NCI-H345 treated with DMSO at 0.1 percent for 48 hours (cell line): ENCODE results near the gene FXR2.
"Not testable (repeated sequence)": the region's sequence is repeated elsewhere in the genome, so short reads cannot be mapped to it uniquely, and the experiment has no call there.

ENCODE experiments used
- DNase-seq: peaks from one replicate; lab custom pipeline; 2025; ENCODE audit not compliant: unreplicated experiment; lab: John Stamatoyannopoulos, UW

Gene FXR2

DNA sequence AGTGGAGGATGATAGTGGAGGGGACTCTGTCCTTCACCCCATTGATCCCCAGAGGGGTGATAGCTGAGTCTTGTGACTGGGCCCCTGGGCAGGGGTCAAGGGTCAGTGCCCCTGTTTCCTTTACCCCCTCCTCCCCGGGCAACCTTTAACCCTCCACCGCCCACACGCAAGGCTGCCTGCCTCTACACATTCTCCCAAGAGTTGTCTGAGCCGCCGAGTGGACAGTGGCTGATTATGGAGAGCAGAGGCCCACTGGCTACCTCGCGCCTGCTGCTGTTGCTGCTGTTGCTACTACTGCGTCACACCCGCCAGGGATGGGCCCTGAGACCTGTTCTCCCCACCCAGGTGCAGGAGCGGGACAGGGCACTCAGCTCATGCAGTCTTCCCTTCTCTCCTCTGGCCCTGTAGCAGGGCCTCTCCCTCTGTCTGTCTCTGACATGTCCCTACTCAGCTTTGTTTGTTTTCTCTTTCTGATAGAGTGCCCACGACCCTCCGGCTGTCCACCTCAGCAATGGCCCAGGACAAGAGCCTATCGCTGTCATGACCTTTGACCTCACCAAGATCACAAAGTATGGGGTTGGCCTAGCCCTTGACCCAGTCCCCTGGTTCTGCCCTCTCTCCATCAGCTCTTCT, 15.4 kb upstream of the FXR2 start, which contains the start of gene SHBG:
Gene SHBG, plus strand, starts transcription at position 197 of the 633 bp plus-strand sequence. Its CDS starts 38 bp downstream, at position 235.
- DNase-seq, result no peak

DNA sequence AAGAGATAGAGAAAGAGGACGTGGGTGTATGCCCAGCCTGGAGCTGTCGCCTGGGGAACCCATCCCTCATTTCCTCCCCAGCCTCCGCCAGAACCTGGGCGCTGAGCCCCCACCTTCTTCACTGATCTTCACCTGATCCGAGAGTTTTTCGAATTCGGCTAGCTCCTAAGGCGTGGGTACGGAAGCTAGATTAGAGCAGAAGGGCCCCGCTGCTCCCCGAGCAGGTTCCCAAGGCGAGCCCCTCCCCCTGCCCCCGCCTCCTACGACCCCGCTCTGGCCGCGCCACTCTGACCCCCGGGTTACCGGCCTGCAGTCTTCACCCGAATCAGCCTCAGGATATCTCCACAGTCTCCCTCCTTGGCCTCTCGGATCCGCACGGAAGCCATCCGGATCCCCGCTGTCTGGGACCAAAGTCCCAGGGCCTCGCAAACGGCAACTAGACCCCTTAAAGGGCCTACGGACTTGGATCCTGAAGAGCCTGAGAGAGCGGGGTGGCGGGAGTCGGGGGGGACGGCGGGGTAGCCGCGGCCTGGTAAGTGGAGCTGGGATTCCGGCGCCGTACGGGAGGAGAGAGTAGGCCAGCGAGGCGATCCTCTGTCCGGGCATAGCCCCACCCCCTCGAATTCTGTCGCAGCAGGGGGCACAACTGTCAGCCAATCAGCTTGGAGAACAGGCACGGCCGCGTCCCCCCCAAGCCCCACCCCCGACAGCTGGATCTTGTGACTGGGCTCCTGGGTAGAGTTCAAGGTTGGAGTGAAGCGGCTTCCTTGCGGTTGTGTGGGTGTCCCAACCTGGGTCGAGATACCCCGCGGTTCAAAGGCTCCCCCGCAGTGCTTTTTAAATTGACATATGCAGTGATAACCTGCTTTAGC, 12.8 kb upstream of the FXR2 start, which contains the start of gene SAT2:
Gene SAT2, minus strand, starts transcription at position 572 of the 872 bp plus-strand sequence. Its CDS starts 186 bp downstream, at position 386.
- DNase-seq, result peak; percentile 24

DNA sequence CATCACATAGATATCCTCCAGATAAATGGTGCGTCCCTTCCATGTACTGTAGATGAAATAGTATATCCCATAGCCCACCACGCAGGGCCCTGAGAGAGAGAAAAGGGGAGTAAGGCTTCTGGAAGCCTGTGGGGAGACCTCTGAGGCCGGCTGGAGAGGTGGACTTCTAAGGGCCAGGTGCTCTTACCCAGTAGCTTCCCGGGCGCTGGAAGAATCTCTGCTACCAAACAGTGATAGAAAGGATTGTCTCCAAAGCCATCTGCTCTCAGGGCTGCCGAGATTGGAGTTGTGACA, 12.2 kb upstream of the FXR2 start:
- no peak for DNase-seq

DNA sequence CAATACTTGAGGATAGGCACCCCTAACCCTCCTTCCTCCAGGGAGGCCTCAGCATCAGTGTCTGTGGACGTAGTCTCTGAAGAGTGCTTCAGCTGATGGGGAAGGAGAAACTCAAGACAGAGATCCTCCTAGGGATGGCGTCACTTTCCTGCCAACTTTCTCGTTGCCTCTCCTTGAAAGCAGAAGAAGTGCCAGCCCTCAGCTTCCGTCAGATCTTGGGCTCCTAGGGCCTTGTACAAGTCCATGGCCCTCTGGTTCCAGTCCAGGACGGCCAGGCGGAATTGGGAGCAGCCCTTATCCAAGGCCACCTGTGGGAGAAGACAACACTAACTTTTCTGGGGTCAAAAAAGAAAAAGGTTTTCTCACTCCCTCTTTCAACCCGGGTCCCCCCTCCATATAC, 11.6 kb upstream of the FXR2 start:
- DNase-seq, result no peak

DNA sequence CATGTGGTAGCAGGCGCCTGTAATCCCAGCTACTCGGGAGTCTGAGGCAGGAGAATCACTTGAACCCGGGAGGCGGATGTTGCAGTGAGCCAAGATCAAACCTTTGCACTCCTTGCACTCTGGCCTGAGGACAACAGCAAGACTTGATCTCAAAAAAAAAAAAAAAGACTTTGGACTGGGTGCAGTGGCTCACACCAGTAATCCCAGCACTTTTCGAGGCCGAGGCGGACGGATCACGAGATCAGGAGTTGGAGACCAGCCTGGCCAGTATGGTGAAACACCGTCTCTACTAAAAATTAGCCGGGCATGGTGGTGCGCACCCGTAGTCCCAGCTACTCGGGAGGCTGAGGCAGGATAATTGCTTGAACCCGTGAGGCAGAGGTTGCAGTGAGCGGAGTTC, 11.1 kb upstream of the FXR2 start:
- DNase-seq, result not testable (repeated sequence)

DNA sequence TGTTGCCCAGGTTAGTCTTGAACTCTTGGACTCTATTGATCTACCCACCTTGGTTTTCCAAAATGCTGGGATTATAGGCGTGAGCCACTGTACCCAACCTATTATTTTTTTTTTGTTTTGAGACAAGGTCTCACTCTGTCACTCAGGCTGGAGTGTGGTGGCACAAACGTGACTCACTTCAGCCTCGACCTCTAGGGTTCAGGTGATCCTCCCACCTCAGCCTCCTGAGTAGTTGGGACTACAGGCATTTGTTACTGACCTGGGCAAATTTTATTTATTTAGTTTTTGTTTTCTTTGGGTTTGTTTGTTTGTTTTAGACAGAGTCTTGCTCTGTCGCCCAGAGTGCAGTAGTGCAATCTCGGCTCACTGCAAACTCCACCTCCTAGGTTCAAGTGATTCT, 9.0 kb upstream of the FXR2 start:
- no peak for DNase-seq

DNA sequence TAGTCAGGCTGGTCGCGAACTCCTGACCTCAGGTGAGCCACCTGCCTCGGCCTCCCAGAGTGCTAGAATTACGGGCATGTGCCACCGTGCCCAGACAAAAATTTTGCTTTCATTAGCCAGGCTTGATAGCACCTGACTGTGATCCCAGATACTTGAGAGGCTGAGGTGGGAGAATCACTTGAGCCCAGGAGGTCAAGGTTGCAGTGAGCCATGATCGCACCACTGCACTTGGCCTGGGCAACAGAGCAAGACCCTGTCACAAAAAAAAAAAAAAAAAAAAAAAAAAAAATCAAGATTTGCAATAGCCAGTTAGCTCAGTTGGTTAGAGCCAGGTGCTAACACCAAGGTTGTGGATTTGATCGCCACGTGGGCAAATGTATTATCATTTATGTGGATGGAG, 6.1 kb upstream of the FXR2 start:
- DNase-seq, result no peak

DNA sequence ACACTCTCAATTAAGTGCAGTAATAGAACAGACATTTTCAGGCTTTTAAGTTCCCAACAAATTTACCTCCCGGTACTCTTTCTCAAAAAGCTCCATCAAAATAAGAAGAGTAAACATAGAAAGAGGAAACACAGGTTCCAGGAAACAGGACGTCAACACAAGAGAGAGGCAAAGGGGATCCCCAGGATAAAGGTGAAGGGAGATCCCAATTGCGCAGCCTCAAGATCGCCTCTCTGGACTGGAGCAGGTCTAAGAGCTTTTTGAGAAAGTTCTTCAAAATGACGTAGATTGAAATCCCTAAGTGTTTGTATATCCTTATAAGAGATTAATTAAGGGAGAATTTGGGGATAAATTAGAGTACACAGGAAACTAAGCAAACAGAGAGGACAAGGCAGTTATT, 3.9 kb upstream of the FXR2 start:
- no peak for DNase-seq

DNA sequence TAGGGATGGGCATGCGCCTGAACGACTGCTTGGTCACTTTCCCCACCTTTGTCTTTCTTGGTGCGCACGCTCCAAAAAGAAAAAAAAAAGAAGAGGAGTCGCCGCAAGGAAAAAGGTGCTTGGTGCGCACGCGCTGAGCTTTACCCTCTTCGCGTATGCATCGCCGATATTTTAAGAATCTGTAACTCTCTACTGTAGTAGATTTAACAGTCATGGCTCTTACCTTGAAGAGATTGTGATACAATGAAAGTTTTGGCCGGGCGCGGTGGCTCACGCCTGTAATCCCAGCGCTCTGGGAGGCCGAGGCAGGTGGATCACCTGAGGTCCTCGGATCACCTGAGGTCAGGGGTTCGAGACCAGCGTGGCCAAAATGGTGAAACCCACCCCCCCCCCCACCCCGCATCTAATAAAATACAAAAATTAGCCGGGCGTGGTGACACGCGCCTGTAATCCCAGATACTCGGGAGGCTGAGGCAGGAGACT, 609 bp upstream of the FXR2 start:
- DNase-seq, result no peak

DNA sequence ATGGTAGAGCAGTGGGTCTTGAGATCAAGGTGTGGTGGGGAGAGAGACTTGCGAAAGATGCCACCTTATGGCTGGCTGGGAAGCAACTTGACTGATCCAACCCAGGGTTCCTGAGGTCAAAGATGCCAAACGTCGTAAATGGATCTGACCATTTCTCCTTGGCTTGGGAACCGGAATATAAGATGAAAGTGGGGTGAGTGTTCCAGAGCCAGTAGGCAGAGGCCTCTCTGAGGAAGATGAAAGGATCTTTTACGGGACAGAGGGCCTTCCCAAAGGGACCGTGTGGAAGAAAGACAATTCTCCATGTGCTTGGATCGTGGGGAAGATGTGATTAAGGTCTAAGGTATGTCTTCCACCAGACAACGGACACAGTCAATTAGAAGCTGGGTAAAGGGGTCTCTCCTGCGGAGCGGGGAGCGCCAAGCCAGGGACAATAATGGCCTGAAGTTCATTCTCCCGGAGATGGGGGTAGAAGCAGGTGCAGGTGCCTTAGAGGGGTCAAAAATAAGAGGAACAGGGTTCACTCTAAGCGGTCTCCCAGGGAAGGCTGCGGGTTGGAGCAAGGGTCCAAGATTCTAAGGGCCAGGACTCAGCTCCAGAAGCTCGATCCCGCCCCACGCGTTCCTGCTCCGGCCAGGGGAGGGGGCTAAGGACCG, 800 bp downstream of the FXR2 start:
- DNase-seq, result no peak

DNA sequence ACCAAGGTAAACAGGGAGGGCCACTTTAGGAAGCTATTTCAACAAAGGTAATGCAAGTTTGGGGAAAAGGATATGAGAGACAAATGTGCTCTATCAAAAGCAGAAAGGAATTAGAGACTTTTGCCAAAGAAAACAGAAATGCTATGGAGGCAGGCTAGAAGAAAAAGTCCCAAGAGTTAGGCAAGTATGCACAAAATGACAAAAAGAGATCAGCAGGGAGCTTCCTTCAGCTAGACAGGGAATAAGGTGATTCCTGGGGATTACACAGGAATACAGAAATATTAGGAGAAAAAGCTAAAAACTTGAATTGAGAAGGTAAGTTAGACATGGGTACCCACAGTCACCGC, 2.4 kb downstream of the FXR2 start:
- DNase-seq, result no peak

DNA sequence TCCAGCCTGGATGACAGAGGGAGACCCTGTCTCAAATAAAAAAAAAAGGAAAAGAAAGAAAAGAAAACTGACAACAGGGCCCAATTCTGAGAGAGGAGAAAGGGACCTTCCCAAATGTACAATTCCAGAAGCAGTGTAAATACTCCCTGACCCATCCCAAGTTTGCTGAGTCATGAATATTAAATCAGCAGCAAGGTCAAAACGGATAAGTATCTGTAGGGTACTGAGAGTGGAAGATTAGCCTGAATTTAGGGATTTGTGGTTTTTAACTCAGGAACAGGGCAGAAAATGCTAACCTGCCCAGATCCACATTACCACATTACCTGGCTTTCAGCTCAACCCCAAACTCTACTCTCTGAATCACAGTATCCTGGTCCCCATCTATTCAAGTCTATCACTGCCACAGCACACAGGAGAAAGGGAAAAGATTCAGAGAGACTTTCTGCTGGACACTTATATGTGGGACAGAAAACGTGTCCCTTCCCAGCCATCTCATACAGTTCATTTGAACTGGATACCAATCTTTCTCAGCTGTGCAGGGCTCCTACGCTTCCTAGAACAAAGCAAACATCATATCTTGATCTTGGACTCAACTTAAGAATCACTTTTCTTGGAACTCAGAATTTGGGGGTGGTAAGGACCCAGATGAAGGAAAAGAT, 2.9 kb downstream of the FXR2 start:
- DNase-seq, result no peak

DNA sequence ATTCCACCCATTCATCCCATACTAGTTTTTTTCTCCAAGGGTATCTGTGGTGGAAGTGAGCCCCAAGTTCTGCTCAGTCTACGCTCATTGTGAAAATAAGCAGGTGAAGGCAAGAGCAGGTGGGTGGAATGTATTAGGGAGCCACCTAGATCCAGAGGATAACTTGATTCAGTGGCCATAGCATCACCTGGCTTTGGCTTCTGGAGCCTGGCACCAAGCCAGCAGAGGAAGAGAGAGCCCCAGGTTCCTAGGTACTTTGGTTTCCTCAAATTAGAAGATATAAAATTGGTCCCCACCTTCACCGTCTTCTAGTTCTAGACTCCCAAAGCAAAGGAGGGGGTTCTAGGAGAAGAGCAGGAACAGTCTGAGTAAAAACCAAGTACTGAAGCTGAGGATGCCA, 4.1 kb downstream of the FXR2 start:
- no peak for DNase-seq

DNA sequence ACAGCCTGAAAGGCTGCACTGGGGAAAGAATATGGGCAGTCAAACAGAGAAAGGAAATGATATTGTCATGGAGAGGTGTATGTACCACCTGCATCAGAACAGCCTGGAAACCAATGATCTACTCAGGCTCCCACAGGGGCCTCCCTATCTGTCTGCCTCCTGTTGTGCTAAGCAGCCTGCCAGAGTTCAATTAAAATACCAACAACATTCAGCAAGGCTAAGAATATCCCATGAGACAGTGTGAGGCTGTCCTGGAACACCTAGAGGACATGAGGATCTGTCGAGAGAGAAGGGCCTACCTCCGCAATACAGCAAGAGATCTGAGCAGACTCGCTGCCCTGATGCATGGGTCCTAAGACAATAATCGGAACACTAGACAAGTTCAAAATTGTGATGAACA, 8.4 kb downstream of the FXR2 start:
- DNase-seq, result no peak

DNA sequence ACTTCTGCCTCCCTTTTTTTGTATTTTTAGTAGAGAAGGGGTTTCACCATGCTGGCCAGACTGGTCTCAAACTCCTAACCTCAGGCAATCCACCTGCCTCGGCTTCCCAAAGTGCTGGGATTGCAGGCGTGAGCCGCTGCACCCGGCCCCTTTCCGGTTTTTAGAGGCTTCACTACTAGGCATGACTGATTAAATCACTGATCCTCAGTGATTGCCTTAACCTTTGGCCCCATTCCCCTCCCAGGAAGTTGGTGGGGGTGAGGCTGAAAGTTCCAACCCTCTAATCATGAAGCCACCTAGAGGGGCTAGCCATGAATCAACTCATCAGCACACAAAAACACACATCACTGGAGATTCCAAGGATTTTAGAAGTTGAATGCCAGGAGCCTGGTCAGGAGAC, 17.1 kb downstream of the FXR2 start:
- not testable (repeated sequence) for DNase-seq

DNA sequence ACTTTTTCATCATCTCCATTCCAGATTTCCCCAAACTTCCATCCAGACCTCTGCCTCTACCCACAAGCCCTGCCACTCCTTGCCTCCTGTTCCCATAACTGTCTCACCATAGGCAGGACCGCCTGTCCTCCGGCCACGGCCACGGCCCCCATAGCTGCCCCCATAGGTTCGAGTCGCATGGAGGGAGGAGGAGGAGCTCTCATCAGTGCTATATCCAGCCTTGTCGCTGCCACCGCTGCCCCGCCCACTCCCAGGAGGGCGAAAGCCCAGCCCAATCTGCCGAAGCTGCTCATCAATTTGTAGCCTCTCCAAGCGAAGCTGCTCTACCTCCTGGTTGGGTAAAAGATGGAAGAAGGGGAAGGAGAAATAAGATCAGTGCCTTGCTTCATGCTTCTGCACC, 21.4 kb downstream of the FXR2 start:
- no peak for DNase-seq

DNA sequence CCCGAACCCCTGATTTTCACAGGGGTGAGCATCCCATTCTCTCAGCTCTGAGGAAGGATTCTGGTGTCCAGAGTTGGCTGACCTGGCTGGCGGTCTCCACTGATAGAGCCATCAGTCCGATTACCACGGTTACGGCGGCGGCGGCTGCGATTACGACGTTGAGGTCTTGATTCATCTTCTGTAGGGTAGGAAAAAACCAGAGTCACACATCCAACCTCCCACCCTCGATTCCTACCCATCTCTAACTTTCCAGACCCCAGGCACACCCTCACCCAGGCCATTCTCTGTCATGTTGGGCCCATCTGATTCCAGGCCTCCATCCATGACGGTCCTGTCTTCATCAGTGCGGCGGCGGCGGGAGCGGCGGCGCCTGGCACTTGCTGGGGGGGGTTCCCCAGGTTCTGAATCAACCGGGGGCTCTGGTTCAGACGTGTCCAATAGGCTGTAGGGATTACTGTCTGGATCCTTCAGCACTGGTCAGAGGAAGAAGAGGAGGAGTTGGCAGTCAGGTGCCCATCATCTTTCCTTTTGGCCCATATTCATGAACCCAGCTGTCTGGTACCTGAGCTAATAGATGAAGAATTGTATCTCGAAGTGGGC, 22.2 kb downstream of the FXR2 start:
- DNase-seq, result no peak

DNA sequence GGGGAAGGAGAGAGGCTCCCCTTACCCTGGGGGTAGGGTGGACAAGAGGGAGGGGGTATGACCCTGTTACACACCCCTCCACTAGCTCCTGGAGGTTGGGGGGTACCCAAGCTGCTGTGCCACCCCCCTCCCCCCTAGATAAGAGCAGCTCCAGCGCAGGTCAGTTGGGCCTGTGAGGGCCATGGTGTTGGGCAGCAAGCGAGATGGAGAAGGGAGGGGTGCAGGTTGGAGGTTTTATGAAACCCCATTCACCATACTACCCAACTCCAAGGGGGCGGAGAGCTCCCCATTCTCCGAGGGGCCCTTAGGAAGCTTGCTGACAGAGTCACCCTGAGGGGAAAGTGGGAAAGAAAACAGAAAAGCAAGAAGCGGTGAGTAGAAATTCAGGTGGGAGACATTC, 23.1 kb downstream of the FXR2 start:
- DNase-seq, result no peak

DNA sequence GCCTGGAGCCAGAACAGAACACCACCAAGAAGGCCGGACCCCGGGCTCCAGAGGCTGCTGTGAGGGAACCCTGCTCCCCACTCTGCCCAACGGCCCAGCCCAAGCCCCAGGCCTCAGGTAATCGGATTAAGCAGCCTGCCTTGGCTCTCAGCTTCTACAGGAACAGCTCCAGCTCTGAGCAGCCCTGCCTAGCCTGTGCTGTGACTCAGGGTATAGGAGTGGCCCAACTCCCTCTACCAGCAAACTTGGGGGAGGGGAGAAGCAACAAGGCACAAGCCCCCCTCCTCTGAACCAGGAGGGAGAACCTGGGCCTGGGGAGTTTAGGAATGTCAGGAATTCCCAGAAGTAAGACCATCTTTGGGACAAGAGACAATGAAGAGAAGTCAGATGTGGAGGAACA, 24.0 kb downstream of the FXR2 start:
- DNase-seq, result no peak

DNA sequence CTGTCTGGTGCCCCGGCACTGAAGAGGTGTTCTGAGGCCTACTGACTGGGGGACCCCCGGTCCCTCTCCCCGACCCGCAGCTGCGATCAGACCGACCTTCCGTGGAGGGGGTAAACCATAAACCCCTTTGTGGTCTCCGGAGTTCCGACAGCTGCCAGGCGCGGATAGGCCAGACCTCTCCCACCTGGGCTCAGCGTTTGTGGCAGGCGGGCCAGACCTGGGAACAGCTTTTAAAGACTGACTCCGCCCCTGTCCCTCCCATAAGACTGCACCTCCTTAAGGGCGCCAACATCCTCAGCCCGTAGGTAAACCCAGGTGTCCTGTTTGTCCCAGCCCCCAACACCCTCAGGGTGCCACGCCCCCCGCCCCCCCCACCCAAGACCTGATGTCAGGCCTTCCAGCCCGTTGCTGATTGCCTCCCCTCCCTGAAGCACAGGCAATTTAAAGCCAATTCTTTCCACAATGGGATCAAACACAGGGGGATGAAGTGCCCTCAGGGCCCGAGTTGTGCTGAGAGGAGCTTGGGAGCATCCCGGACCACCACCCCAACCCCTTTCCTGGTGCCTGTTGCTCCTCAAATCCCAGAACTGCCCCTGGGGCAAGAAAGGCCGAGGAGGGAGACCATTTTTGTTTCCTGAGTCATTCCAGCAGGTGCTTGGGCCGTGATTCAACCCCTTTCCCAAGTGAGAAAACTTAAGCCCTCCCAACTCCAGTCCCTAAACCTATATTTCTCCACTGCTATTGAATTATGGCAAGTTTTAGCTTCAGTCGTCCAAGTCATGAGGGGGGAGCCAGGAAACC, 24.6 kb downstream of the FXR2 start, which contains the start of gene SOX15:
Gene SOX15, minus strand, starts transcription at position 204 of the 801 bp plus-strand sequence. CDS start 418 bp downstream, outside the sequence.
- DNase-seq, result no peak
